Activated T-helper 1 cell treated with Interleukin-2 at 50 U/mL for 16 hours (primary cell): Measurements from ENCODE around the gene NOTCH1.
"Not testable (repeated sequence)": the region's sequence is repeated elsewhere in the genome, so short reads cannot be mapped to it uniquely, and the experiment has no call there.

Source experiments
- DNase-seq: peaks from one replicate; pipeline ENCODE4 v3.0.0-alpha.2; 2020; ENCODE audit warnings: low read depth

The NOTCH1 gene

GRCh38 chr9:136564379-136564988, 18.6 kb upstream of the NOTCH1 start:
- no peak for DNase-seq

GRCh38 chr9:136563646-136564325, 17.9 kb upstream of the NOTCH1 start:
- DNase-seq = no peak

GRCh38 chr9:136562746-136563495, 17.1 kb upstream of the NOTCH1 start:
- DNase-seq = no peak

GRCh38 chr9:136561779-136562178, 15.9 kb upstream of the NOTCH1 start:
- no peak for DNase-seq

GRCh38 chr9:136560586-136560985, 14.7 kb upstream of the NOTCH1 start:
- no peak for DNase-seq

GRCh38 chr9:136559371-136559770, 13.5 kb upstream of the NOTCH1 start:
- not testable (repeated sequence) for DNase-seq

- DNase-seq = not testable (repeated sequence)
These were observed 13.0 kb upstream of the NOTCH1 start for GRCh38 chr9:136558846-136559245.

GRCh38 chr9:136558373-136558772, 12.5 kb upstream of the NOTCH1 start:
- DNase-seq = no peak

GRCh38 chr9:136557036-136557435, 11.2 kb upstream of the NOTCH1 start:
- DNase-seq = no peak

- DNase-seq = no peak
These were observed 10.3 kb upstream of the NOTCH1 start for GRCh38 chr9:136556166-136556565.

GRCh38 chr9:136554870-136555269, 9.0 kb upstream of the NOTCH1 start:
- DNase-seq = no peak

GRCh38 chr9:136553581-136553980, 7.7 kb upstream of the NOTCH1 start:
- no peak for DNase-seq

GRCh38 chr9:136552117-136552703, 6.4 kb upstream of the NOTCH1 start:
- DNase-seq = no peak

- DNase-seq = no peak
These were observed 5.7 kb upstream of the NOTCH1 start for GRCh38 chr9:136551401-136552116.

GRCh38 chr9:136550439-136551289, 4.8 kb upstream of the NOTCH1 start:
- DNase-seq = no peak

GRCh38 chr9:136549010-136549980, 3.4 kb upstream of the NOTCH1 start:
- DNase-seq = no peak

GRCh38 chr9:136547508-136548215, 1.8 kb upstream of the NOTCH1 start:
- DNase-seq = no peak

GRCh38 chr9:136546697-136547501, 1.1 kb upstream of the NOTCH1 start:
- DNase-seq = peak; percentile 20

- DNase-seq = no peak
These were observed 220 bp downstream of the NOTCH1 start for GRCh38 chr9:136545692-136545964.
